CD4-positive, alpha-beta T cell (primary cell): ENCODE data around the gene OPTC. TPM values are rescaled to one million over a fixed set of nuclear protein-coding genes. Genes with fewer than 3 reads are reported as not detected.
A peak's percentile ranks its signal among the peaks of the same experiment; 100 is the strongest.

Source experiments
- ATAC-seq: fragments of 200-7000 bp; cut with Tn5 transposase; one replicate; pipeline ENCODE4 v1.10.0; 2022; ENCODE audit warnings: mild to moderate bottlenecking; ENCODE audit not compliant: poor library complexity
- CTCF ChIA-PET: fragments of 350-600 bp; sonication (Branson Sonifier 250); formaldehyde crosslinking; loops from one replicate; lab custom pipeline; 2021; ENCODE audit warnings: antibody characterized with exemption, inconsistent platforms; lab: Charles Lee
- POLR2A ChIA-PET: fragments of 350-600 bp; sonication (Branson Sonifier 250); formaldehyde crosslinking; loops from one replicate; lab custom pipeline; 2021; ENCODE audit warnings: antibody characterized with exemption, inconsistent platforms; lab: Charles Lee
- DNase-seq, 14 experiments: peaks; one replicate each; pipeline ENCODE4 v3.0.0-alpha.2; 2013 to 2020; ENCODE audit warnings: mixed read lengths in 2 of 14
- H3K27ac ChIP-seq, 2 donors: one replicate each; pipeline versions ENCODE4 v1.5.1 to v1.7.0; 2013; ENCODE audit warnings: low read length in 2 of 2, low read depth in 1 of 2, mild to moderate bottlenecking in 1 of 2
- H3K27me3 ChIP-seq, 2 experiments: 1 replicate in 1 of 2; 2 replicates in 1 of 2; pipeline versions ENCODE4 v1.6.1 to v1.7.0; 2013; ENCODE audit warnings: low read length in 2 of 2, control low read depth in 1 of 2, mild to moderate bottlenecking in 1 of 2, moderate library complexity in 1 of 2; ENCODE audit not compliant: insufficient read depth in 2 of 2, control insufficient read depth in 1 of 2
- H3K36me3 ChIP-seq: one replicate; pipeline ENCODE4 v1.6.1; 2013; ENCODE audit warnings: low read length, control low read depth; ENCODE audit not compliant: insufficient read depth
- H3K4me1 ChIP-seq: one replicate; pipeline ENCODE4 v1.6.1; 2013; ENCODE audit warnings: low read length, control low read depth; ENCODE audit not compliant: insufficient read depth
- H3K4me3 ChIP-seq: one replicate; pipeline ENCODE4 v1.5.1; 2013; ENCODE audit warnings: mild to moderate bottlenecking, low read length, moderate library complexity
- H3K9me3 ChIP-seq, 2 experiments: 1 replicate in 1 of 2; 2 replicates in 1 of 2; pipeline versions ENCODE4 v1.6.1 to v1.7.0; 2013; ENCODE audit warnings: low read length in 2 of 2, mild to moderate bottlenecking in 2 of 2, control low read depth in 1 of 2, moderate library complexity in 1 of 2; ENCODE audit not compliant: control insufficient read depth in 1 of 2, insufficient read depth in 1 of 2
- H3K27ac Mint-ChIP-seq: one replicate; pipeline ENCODE4 v1.8.0; 2020; ENCODE audit warnings: mixed read lengths
- H3K27me3 Mint-ChIP-seq: one replicate; pipeline ENCODE4 v1.8.0; 2021; ENCODE audit warnings: mixed read lengths
- H3K36me3 Mint-ChIP-seq: one replicate; pipeline ENCODE4 v1.8.0; 2021; ENCODE audit warnings: low read depth, mixed read lengths
- H3K4me1 Mint-ChIP-seq: one replicate; pipeline ENCODE4 v1.8.0; 2021; ENCODE audit warnings: low read depth, mixed read lengths
- H3K4me3 Mint-ChIP-seq: one replicate; pipeline ENCODE4 v1.8.0; 2020; ENCODE audit warnings: mild to moderate bottlenecking, mixed read lengths
- H3K9me3 Mint-ChIP-seq: one replicate; pipeline ENCODE4 v1.8.0; 2020; ENCODE audit warnings: mixed read lengths
- CTCF ChIP-seq: fragments of 200-600 bp; IDR thresholded peaks from one replicate; pipeline ENCODE4 v1.8.0; 2022; ENCODE audit warnings: antibody characterized with exemption, mild to moderate bottlenecking
- intact Hi-C, 2 experiments: fragments of 100-400 bp; cut with DNase I in 1 of 2; cut with micrococcal nuclease in 1 of 2; formaldehyde crosslinking; loops; one replicate each; pipeline versions ENCODE4 v1.15.1 to v1.9.0; 2023 to 2025; cut with DNase I, micrococcal nuclease
- total RNA-seq, 174 experiments: library from RNA in 2 of 174; stranded (reverse) in 2 of 174; gene quantifications; one replicate each; pipeline ENCODE4 v1.2.3 and lab custom pipeline; 2021 to 2026

The OPTC gene
- total RNA-seq, 2 experiments from 2014 or later, result not detected

GRCh38 chr1:203480525-203481084 lies 13.3 kb upstream of the OPTC start:
- Histone ChIP-seq H3K27me3 (peaks cover 0 to 3% of the 10 kb centered on the region in 2 experiments), H3K36me3 (no peaks in the 10 kb centered on the region), H3K4me1 (peaks cover 8% of the 10 kb centered on the region), H3K9me3 (no peaks in the 10 kb centered on the region), H3K4me3 (no peak overlapping the region), H3K27ac (no peak overlapping the region)
- TF ChIP-seq CTCF, result no peak
- intact Hi-C loops, result no loop called here
- peak; percentile 39 for ATAC-seq
- Mint-ChIP-seq H3K9me3 (no peaks in the 10 kb centered on the region), H3K27ac (no peak overlapping the region), H3K36me3 (no peaks in the 10 kb centered on the region), H3K4me1 (no peaks in the 10 kb centered on the region), H3K27me3 (peaks cover 9% of the 10 kb centered on the region), H3K4me3 (no peak overlapping the region)
- peak in 11 of 14 experiments; percentile 33 to 69 (median 54) for DNase-seq
- POLR2A ChIA-PET, result no interaction called here
- CTCF ChIA-PET, result interaction anchor here (0.5 kb wide), 1 partner anchor 143 kb away, joined by 6 read pairs; no protein-coding TSS in a partner anchor

GRCh38 chr1:203481196-203481595 lies 12.8 kb upstream of the OPTC start:
- no peaks in the 10 kb centered on the region for H3K9me3 ChIP-seq
- POLR2A ChIA-PET, result no interaction called here
- intact Hi-C loops, result no loop called here
- Mint-ChIP-seq H3K27me3 (peaks cover 3% of the 10 kb centered on the region), H3K36me3 (no peaks in the 10 kb centered on the region), H3K9me3 (no peaks in the 10 kb centered on the region), H3K4me1 (no peaks in the 10 kb centered on the region), H3K4me3 (no peak overlapping the region), H3K27ac (no peak overlapping the region)
- peaks cover 0 to 3% of the 10 kb centered on the region in 2 experiments for H3K27me3 ChIP-seq
- H3K36me3 ChIP-seq, result no peaks in the 10 kb centered on the region
- H3K4me3 ChIP-seq, result no peak overlapping the region
- TF ChIP-seq CTCF, result no peak
- CTCF ChIA-PET, result no interaction called here
- ATAC-seq, result no peak
- H3K4me1 ChIP-seq, result peaks cover 8% of the 10 kb centered on the region
- no peak for DNase-seq
- H3K27ac ChIP-seq, result no peak overlapping the region

GRCh38 chr1:203486618-203487370 lies 7.2 kb upstream of the OPTC start:
- Mint-ChIP-seq H3K36me3 (no peaks in the 10 kb centered on the region), H3K27ac (peak overlapping the region; percentile 33), H3K27me3 (peaks cover 2% of the 10 kb centered on the region), H3K9me3 (no peaks in the 10 kb centered on the region), H3K4me3 (peak overlapping the region; percentile 76), H3K4me1 (peaks cover 16% of the 10 kb centered on the region)
- TF ChIP-seq CTCF, result no peak
- ChIA-PET POLR2A (interaction anchor here (1.9 kb wide), 2 partner anchors 218 to 219 kb away, joined by 9 to 18 read pairs; no protein-coding TSS in a partner anchor), CTCF (interaction anchor here (1.4 to 7.2 kb wide), 4 partner anchors 30 to 219 kb away, joined by 3 to 116 read pairs (median 9); no protein-coding TSS in a partner anchor)
- DNase-seq (no peak), ATAC-seq (no peak)
- Histone ChIP-seq H3K9me3 (no peaks in the 10 kb centered on the region), H3K27ac (no peak overlapping the region), H3K4me3 (no peak overlapping the region), H3K36me3 (no peaks in the 10 kb centered on the region), H3K4me1 (peaks cover 17% of the 10 kb centered on the region), H3K27me3 (no peaks in the 10 kb centered on the region)
- intact Hi-C loops, result loop anchor here (1.0 to 2.0 kb wide), 3 partner anchors 146 to 219 kb away; no protein-coding TSS in a partner anchor
